SU-DHL-6 (cell line): ENCODE measurements around the gene PCDHGB2.
"Not testable (repeated sequence)": the region's sequence is repeated elsewhere in the genome, so short reads cannot be mapped to it uniquely, and the experiment has no call there.

Experiments used
- H2AFZ ChIP-seq: fragments of 200-600 bp; sonication (generic); 2 replicates; pipeline ENCODE4 v1.6.1; 2014; ENCODE audit warnings: low read depth, mild to moderate bottlenecking, moderate library complexity, mixed read lengths, antibody characterized with exemption, low read length; ENCODE audit not compliant: severe bottlenecking
- H3F3A ChIP-seq: fragments of 200-600 bp; shearing (Covaris generic); 2 replicates; pipeline ENCODE4 v1.6.0; 2016; ENCODE audit warnings: antibody characterized with exemption, mild to moderate bottlenecking; ENCODE audit not compliant: insufficient read depth
- H3K27ac ChIP-seq: fragments of 200-600 bp; sonication (generic); 2 replicates; pipeline ENCODE4 v1.5.1; 2016; ENCODE audit warnings: low read depth, mild to moderate bottlenecking, low read length, moderate library complexity, mixed read lengths
- H3K27me3 ChIP-seq: fragments of 200-600 bp; sonication (generic), shearing (Covaris generic); 2 replicates; pipeline ENCODE4 v1.6.0; 2014; ENCODE audit warnings: mild to moderate bottlenecking, low read length
- H3K36me3 ChIP-seq: fragments of 200-600 bp; sonication (generic); 2 replicates; pipeline ENCODE4 v1.6.1; 2014; ENCODE audit warnings: mild to moderate bottlenecking, low read length, mixed read lengths
- H3K4me2 ChIP-seq: fragments of 300-600, 200-600 bp; shearing (Covaris generic), sonication (generic); 2 replicates; pipeline ENCODE4 v1.6.0; 2014; ENCODE audit warnings: low read length, low read depth, mild to moderate bottlenecking; ENCODE audit not compliant: poor library complexity, severe bottlenecking
- H3K4me3 ChIP-seq: fragments of 200-600 bp; sonication (generic); 2 replicates; pipeline ENCODE4 v1.5.1; 2014; ENCODE audit warnings: antibody characterized with exemption, low read length, mild to moderate bottlenecking, mixed read lengths; ENCODE audit not compliant: insufficient read depth, poor library complexity, severe bottlenecking
- H3K79me2 ChIP-seq: fragments of 200-600 bp; sonication (generic); 2 replicates; pipeline ENCODE4 v1.6.1; 2014; ENCODE audit warnings: mild to moderate bottlenecking, low read length, moderate library complexity; ENCODE audit not compliant: insufficient read depth
- H3K9ac ChIP-seq: fragments of 200-600 bp; sonication (generic); 2 replicates; pipeline ENCODE4 v1.7.0; 2014; ENCODE audit warnings: mild to moderate bottlenecking, low read length
- H3K9me2 ChIP-seq: fragments of 200-600 bp; sonication (generic); replicated peaks from 2 replicates; pipeline ENCODE4 v1.6.1; 2014; ENCODE audit warnings: low read length; ENCODE audit not compliant: insufficient read depth
- H3K9me3 ChIP-seq: fragments of 200-600 bp; sonication (generic); 2 replicates; pipeline ENCODE4 v1.6.1; 2014; ENCODE audit warnings: low read length, mixed read lengths; ENCODE audit not compliant: insufficient read depth
- H4K20me1 ChIP-seq: fragments of 200-600 bp; sonication (generic); 2 replicates; pipeline ENCODE4 v1.6.1; 2014; ENCODE audit warnings: low read depth, mild to moderate bottlenecking, antibody characterized with exemption, low read length, moderate library complexity, mixed read lengths
- CTCF ChIP-seq: fragments of 200-600 bp; sonication (generic); IDR thresholded peaks from one replicate; pipeline ENCODE4 v1.5.1; 2017; ENCODE audit warnings: antibody characterized with exemption, mild to moderate bottlenecking, low read length, moderate library complexity; ENCODE audit not compliant: insufficient read depth, poor library complexity, severe bottlenecking
- EZH2phosphoT487 ChIP-seq: fragments of 200-600 bp; sonication (generic), shearing (Covaris generic); conservative IDR thresholded peaks from 2 replicates; pipeline ENCODE4 v1.6.1; 2018; ENCODE audit warnings: mild to moderate bottlenecking, antibody characterized with exemption, low read length, moderate library complexity, mixed read lengths

The PCDHGB2 gene

GRCh38 chr5:141374627-141375026 lies 14.8 kb downstream of the PCDHGB2 start:
- H2AFZ ChIP-seq, result no peak overlapping the region
- no peaks in the 10 kb centered on the region for H3K9me2 ChIP-seq
- peaks cover 58% of the 10 kb centered on the region; the same call in 1 of the 2 replicates for H3K9me3 ChIP-seq
- H3K27ac ChIP-seq, result no peak overlapping the region
- no peaks in the 10 kb centered on the region for H3K27me3 ChIP-seq
- no peaks in the 10 kb centered on the region for H3F3A ChIP-seq
- H3K79me2 ChIP-seq, result peaks cover 7% of the 10 kb centered on the region; the same call in 1 of the 2 replicates
- no peak overlapping the region for H3K4me2 ChIP-seq
- H3K36me3 ChIP-seq, result peaks cover 23% of the 10 kb centered on the region
- TF ChIP-seq CTCF, result no peak
- TF ChIP-seq EZH2phosphoT487, result no peak
- no peaks in the 10 kb centered on the region for H4K20me1 ChIP-seq
- no peak overlapping the region for H3K9ac ChIP-seq
- no peak overlapping the region for H3K4me3 ChIP-seq

GRCh38 chr5:141375444-141376155 lies 15.8 kb downstream of the PCDHGB2 start:
- H3K4me3 ChIP-seq, H3K9me2 ChIP-seq, H3K79me2 ChIP-seq, H3K4me2 ChIP-seq, H4K20me1 ChIP-seq, H3K27me3 ChIP-seq, H3K9ac ChIP-seq, H3K27ac ChIP-seq, H2AFZ ChIP-seq, H3F3A ChIP-seq: not testable (repeated sequence)
- Histone ChIP-seq H3K9me3 (peaks cover 53% of the 10 kb centered on the region; the same call in 1 of the 2 replicates), H3K36me3 (peaks cover 19% of the 10 kb centered on the region)

DNA sequence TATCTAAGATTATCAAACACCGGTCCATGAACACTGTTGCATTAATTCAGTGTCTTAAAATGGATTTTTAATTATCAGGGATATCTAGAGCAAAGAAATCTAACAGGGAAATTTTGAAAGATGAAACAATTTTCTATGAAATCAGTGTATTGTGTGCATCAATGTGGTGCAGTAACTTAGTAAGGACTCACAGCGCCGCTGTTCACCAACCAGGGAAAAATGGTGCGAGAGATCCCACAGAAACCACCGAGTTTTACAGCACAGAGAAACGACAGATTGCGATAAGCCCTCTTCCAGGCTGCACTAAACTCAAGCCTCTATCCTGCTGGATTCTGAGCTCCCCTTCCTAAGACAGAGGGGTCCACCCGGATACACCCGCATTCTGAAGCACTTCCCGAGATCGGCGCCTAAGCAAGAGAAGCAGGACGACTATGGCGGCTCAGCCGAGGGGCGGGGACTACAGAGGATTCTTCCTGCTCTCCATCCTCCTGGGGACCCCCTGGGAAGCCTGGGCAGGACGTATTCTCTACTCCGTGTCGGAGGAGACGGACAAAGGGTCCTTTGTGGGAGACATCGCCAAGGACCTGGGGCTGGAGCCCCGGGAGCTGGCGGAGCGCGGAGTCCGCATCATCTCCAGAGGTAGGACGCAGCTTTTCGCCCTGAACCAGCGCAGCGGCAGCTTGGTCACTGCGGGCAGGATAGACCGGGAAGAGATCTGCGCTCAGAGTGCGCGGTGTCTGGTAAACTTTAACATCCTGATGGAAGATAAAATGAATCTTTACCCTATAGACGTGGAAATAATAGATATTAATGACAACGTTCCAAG lies 22.9 kb downstream of the PCDHGB2 start, which contains the start of gene PCDHGA7:
PCDHGA7 (plus strand) TSS at position 274 of the 826 bp plus-strand sequence; CDS start at position 432, 158 bp downstream.
- Histone ChIP-seq H3K27ac (peak within 1 kb of the TSS; percentile 35), H3F3A (no peaks in the 10 kb centered on the region), H3K36me3 (peaks cover 5% of the 10 kb centered on the region; the same call in 1 of the 2 replicates), H3K4me2 (peak within 1 kb of the TSS; percentile 54), H3K27me3 (no peaks in the 10 kb centered on the region), H3K4me3 (peak within 1 kb of the TSS; percentile 55), H3K79me2 (no peaks in the 10 kb centered on the region), H3K9ac (peak within 1 kb of the TSS; percentile 59), H3K9me2 (no peaks in the 10 kb centered on the region), H3K9me3 (peaks cover 18% of the 10 kb centered on the region; the same call in 1 of the 2 replicates), H2AFZ (peak within 1 kb of the TSS; percentile 55), H4K20me1 (no peaks in the 10 kb centered on the region)
- TF ChIP-seq EZH2phosphoT487, result no peak
- peak; percentile 40 for TF ChIP-seq CTCF
